CD4-positive, alpha-beta T cell treated with Interleukin-15 for 1 hour (primary cell): ENCODE data around the gene RPL7A.

Source experiments
- DNase-seq: peaks from one replicate; pipeline ENCODE4 v3.0.0-alpha.2; 2020

RPL7A gene

DNA sequence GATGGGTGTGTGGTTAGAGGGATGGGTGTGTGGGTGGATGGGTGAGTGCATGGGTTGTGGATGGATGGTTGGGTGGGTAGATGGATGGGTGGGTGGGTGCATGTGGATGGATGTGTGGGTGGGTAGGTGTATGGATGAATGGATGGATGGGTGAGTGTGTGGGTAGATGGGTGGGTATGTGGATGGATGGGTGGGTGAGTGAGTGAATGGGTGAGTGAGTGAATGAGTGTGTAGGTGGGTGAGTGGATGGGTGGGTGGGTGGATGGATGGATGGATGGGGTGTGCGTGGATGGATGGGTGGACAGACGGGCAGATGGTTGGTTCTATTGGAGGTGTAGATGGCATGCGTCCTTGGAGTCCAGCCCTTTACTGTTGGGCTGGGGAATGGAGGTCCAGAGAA is 45.4 kb downstream of the RPL7A start:
- no peak for DNase-seq

DNA sequence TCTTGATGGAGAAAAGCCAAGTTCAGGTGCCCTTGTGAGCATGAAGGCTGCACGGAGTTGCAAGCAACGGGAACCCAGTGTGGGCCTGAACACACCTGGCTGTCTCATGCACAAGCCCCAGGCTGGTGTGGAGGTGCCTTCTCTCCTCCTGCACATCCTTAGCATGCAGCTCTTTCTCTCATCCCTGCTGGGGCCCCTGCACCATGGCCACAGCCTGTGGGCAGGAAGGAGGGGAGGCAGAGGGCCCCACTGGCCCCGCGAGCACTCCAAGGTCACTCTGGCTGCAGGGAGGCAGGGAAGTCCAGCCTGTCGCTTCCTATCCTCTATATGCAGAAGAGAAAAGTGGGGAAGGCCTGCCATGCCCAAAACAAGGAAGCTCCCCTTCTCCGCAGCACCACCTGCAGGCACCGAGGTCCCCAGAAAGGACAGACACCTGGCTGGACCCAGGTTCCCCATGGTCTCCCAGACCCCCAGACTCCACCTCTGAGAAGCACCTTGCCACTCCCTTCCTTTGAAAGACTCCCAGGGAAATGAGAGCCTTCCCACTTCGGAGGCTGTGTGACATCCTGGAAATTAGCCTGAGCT is 46.8 kb downstream of the RPL7A start:
- DNase-seq = no peak

DNA sequence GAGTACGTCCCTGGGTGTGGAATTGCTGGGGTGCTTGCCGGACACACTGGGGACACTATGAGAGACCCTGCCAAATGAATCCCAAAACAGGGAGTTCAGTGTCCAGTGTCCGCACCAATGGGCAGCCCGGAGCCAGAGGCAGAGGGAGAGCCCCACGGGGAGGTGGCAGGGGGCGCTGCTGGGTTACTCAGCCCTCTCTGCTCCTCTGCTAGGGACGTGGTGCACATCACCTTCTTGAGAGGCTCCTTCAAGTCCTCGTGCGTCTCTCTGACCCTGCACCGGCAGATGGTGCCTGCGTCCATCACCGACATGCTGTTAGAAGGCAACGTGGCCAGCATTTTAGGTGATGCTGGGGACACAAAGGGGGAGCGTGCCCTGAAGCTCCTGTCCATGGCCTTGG is 48.9 kb downstream of the RPL7A start:
- DNase-seq = no peak

DNA sequence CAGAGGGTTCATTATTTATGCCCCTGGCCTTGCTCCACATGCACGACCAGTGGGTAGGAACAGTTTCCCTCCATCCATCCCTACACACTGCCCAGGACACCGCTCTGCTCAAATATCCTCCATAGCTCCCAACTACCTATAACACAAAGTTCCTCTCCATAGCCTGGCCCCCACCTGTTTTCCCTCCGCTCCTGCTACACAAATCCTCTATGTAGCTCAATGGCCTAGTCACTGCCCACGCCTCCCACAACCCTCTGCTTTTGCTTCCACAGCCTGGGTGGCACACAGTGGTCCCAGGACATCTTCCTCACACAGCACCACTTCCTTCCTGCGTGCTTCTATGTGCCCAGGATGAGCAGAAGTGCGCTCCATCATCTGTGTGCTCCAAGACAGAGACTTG is 49.4 kb downstream of the RPL7A start:
- no peak for DNase-seq

DNA sequence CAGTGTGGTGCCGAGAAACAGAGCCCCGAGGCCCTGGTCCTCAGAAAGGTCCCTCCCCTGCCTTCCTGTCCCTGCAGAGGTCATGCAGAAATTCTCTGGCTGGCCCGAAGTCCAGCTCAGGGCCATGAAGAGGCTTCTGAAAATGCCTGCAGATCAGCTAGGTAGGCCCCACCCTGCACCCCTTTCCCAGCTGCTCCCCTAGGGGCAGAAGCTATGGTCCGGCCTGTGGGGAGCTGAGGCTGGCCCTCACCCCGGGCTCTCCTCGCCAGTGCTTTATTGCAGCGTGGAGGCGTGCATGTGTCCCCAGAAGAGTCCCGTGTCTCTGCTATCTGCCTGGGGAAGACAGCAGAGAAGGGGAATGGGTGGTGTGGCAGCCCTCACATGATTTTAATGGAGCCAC is 49.9 kb downstream of the RPL7A start:
- no peak for DNase-seq

DNA sequence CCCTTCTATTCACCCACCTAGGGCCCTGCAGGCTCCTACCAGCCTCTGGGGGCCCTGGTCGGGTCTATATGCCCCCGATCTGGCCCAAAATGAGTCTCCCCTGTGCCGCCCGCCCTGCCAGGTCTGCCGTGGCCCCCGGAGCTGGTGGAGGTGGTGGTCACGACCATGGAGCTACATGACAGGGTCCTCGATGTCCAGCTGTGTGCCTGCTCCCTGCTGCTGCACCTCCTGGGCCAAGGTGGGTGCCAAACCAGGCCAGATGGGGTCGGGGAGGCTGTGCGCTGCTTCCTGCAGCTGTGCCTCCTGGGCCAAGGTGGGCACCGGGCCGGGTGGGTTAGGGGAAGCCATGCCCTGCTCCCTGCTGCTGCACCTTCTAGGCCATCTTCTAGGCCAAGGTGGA is 52.3 kb downstream of the RPL7A start:
- no peak for DNase-seq
